Stimulated activated CD8-positive, alpha-beta memory T cell treated with anti-CD3 and anti-CD28 coated beads, Interleukin-4, amount 100 ng/mL, for 4 hours (primary cell): Measurements from ENCODE around the gene C6orf132.

Source experiments
- DNase-seq, 2 donors: peaks; one replicate each; pipeline ENCODE4 v3.0.0-alpha.2; 2020; ENCODE audit warnings: low read depth in 2 of 2, low spot score in 1 of 2

The C6orf132 gene

GRCh38 chr6:42135722-42136121, 6.7 kb downstream of the C6orf132 start:
- DNase-seq: no peak

GRCh38 chr6:42135161-42135560, 7.3 kb downstream of the C6orf132 start:
- DNase-seq: no peak

- DNase-seq: no peak
Measured at GRCh38 chr6:42133926-42134325, 8.5 kb downstream of the C6orf132 start.

- no peak for DNase-seq
Measured at GRCh38 chr6:42131531-42131930, 10.9 kb downstream of the C6orf132 start.

GRCh38 chr6:42129360-42129676, 13.1 kb downstream of the C6orf132 start:
- no peak for DNase-seq

- DNase-seq: no peak
Measured at GRCh38 chr6:42128460-42129359, 13.7 kb downstream of the C6orf132 start.

GRCh38 chr6:42125663-42126062, 16.8 kb downstream of the C6orf132 start:
- no peak for DNase-seq

- no peak for DNase-seq
Measured at GRCh38 chr6:42125231-42125630, 17.2 kb downstream of the C6orf132 start.

- DNase-seq: no peak
Measured at GRCh38 chr6:42124223-42124836, 18.1 kb downstream of the C6orf132 start.

- no peak for DNase-seq
Measured at GRCh38 chr6:42123379-42124103, 18.9 kb downstream of the C6orf132 start.

GRCh38 chr6:42120895-42121865, 21.2 kb downstream of the C6orf132 start:
- no peak for DNase-seq

- no peak for DNase-seq
Measured at GRCh38 chr6:42118162-42119001, 24.0 kb downstream of the C6orf132 start.

GRCh38 chr6:42117843-42118161, 24.6 kb downstream of the C6orf132 start:
- no peak for DNase-seq

- no peak for DNase-seq
Measured at GRCh38 chr6:42113936-42114636, 28.3 kb downstream of the C6orf132 start.

GRCh38 chr6:42112351-42112750, 30.1 kb downstream of the C6orf132 start:
- DNase-seq: no peak

GRCh38 chr6:42110683-42111082, 31.7 kb downstream of the C6orf132 start:
- no peak for DNase-seq

GRCh38 chr6:42108071-42108470, 34.3 kb downstream of the C6orf132 start:
- no peak for DNase-seq

- DNase-seq: no peak
Measured at GRCh38 chr6:42106112-42107023, 36.1 kb downstream of the C6orf132 start.
